Chondrocyte (in vitro differentiated cells): ENCODE results near the gene EHBP1. TPM values are rescaled to one million over a fixed set of nuclear protein-coding genes. Genes with fewer than 3 reads are reported as not detected.

Experiments
- DNase-seq: peaks from one replicate; pipeline ENCODE4 v3.0.0; 2021; ENCODE audit warnings: mixed read lengths, low spot score
- H3K27ac Mint-ChIP-seq: one replicate; pipeline ENCODE4 v1.8.0; 2021; ENCODE audit warnings: mild to moderate bottlenecking, moderate library complexity, mixed read lengths; ENCODE audit not compliant: unreplicated experiment
- H3K27me3 Mint-ChIP-seq: 2 replicates; pipeline ENCODE4 v1.8.0; 2021; ENCODE audit warnings: low read depth, mixed read lengths
- H3K36me3 Mint-ChIP-seq: 2 replicates; pipeline ENCODE4 v1.8.0; 2021; ENCODE audit warnings: low read depth, mixed read lengths
- H3K4me1 Mint-ChIP-seq: 2 replicates; pipeline ENCODE4 v1.8.0; 2021; ENCODE audit warnings: low read depth, mild to moderate bottlenecking, mixed read lengths
- H3K4me3 Mint-ChIP-seq: one replicate; pipeline ENCODE4 v1.8.0; 2021; ENCODE audit warnings: mild to moderate bottlenecking, moderate library complexity, mixed read lengths; ENCODE audit not compliant: unreplicated experiment
- H3K9me3 Mint-ChIP-seq: 2 replicates; pipeline ENCODE4 v1.8.0; 2021; ENCODE audit warnings: low read depth, mixed read lengths
- total RNA-seq: library from RNA; stranded (reverse); gene quantifications from 3 replicates; pipeline ENCODE4 v1.2.1, GENCODE V29; 2021
- TF ChIP-seq, protein P1 (sequence below): fragments of 200-600 bp; sonication (generic); IDR thresholded peaks from 2 replicates; pipeline ENCODE4 v1.5.0; 2021; ENCODE audit warnings: antibody characterized with exemption, mild to moderate bottlenecking, moderate library complexity

EHBP1 gene
- total RNA-seq, 1 donor from 2014 or later, result 48.6 TPM

DNA sequence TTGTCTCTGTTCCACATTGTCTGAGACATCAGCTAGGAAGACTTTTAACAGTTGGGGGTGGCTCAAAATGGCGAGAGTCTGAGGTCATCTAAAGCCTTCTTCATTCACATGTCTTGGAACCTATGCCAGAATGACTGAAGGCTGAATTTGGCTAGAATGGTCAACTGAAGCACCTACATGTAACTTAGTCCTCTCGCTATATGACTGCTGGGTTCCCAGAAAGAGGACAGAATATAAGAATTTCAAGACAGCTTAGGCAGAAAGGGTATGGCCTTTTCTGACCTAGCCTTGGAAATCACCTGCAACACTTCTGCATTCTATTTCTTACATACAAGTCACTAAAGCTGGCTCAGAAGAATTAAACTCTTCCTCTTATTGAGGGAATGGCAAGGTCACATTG is 269.5 kb downstream of the EHBP1 start:
- TF ChIP-seq, protein P1, sequence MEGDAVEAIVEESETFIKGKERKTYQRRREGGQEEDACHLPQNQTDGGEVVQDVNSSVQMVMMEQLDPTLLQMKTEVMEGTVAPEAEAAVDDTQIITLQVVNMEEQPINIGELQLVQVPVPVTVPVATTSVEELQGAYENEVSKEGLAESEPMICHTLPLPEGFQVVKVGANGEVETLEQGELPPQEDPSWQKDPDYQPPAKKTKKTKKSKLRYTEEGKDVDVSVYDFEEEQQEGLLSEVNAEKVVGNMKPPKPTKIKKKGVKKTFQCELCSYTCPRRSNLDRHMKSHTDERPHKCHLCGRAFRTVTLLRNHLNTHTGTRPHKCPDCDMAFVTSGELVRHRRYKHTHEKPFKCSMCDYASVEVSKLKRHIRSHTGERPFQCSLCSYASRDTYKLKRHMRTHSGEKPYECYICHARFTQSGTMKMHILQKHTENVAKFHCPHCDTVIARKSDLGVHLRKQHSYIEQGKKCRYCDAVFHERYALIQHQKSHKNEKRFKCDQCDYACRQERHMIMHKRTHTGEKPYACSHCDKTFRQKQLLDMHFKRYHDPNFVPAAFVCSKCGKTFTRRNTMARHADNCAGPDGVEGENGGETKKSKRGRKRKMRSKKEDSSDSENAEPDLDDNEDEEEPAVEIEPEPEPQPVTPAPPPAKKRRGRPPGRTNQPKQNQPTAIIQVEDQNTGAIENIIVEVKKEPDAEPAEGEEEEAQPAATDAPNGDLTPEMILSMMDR, result no peak
- H3K4me1 Mint-ChIP-seq, result no peaks in the 10 kb centered on the region
- DNase-seq, result no peak
- H3K27ac Mint-ChIP-seq, result no peak overlapping the region
- H3K4me3 Mint-ChIP-seq, result no peak overlapping the region
- peaks cover 7% of the 10 kb centered on the region for H3K36me3 Mint-ChIP-seq
- H3K27me3 Mint-ChIP-seq, result no peaks in the 10 kb centered on the region
- no peaks in the 10 kb centered on the region for H3K9me3 Mint-ChIP-seq

DNA sequence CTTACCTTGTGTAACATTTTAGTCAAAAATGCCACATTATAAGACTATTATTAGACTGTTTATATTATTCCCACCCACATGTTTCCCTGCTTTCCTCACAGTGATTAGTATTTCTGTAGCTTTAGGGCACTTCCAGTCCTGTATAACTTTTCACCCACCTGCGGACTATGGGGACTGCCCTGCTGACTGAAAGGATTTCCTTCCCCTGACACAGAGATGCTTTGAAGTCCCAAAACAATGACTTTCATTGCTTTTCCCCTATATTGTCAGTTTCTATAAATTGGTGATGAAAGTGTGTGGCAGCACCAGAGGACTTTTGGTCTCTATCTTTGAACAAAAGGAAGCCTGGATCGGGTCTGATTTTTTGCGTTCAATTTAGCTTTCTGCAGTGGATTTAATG is 286.1 kb downstream of the EHBP1 start:
- Mint-ChIP-seq H3K4me3 (no peak overlapping the region), H3K27me3 (no peaks in the 10 kb centered on the region), H3K9me3 (no peaks in the 10 kb centered on the region), H3K36me3 (peaks cover 3% of the 10 kb centered on the region), H3K27ac (no peak overlapping the region), H3K4me1 (no peaks in the 10 kb centered on the region)
- DNase-seq, result no peak
- TF ChIP-seq, protein P1, result no peak

DNA sequence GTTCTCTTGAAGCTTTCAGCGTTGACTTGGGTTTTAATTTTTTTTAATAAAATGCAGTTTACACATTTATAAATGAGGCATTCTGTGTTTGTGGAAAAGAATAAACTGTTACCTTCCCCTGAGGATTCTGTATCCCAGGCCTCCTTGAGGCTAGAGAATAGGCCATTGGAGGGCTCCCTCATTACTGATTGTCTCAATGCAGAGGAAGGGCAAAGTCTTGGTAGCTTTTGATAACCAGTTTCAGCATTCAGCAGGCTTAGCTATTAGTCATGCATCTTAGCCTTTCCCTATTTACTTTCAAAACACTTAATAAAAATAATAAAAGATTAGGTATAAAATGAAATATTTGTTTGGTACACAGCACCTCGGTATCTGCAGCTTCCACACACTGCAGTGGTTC is 287.0 kb downstream of the EHBP1 start:
- Mint-ChIP-seq H3K27me3 (no peaks in the 10 kb centered on the region), H3K27ac (no peak overlapping the region), H3K4me1 (no peaks in the 10 kb centered on the region), H3K36me3 (peaks cover 8% of the 10 kb centered on the region), H3K4me3 (no peak overlapping the region), H3K9me3 (no peaks in the 10 kb centered on the region)
- TF ChIP-seq, protein P1, result no peak
- DNase-seq, result no peak

DNA sequence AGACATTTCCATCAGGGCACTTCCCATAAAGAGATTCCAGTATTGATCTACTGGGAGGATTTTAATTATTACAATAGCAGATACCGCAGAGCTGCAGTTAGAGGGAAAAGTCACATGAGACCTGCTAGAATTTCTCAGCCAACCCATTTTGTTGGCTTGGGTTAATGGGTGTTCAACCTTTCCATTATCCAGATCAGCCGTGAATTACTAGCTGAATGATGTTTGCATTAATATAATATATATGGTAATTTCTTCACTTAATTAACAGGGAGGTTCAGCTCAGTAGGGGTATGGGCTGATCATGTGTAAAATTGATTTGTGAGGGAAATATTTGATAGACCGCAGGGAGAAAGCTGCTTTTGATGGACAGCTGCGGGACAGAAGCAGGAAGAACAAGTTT is 288.7 kb downstream of the EHBP1 start:
- H3K36me3 Mint-ChIP-seq, result peaks cover 8% of the 10 kb centered on the region
- H3K4me1 Mint-ChIP-seq, result peaks cover 6% of the 10 kb centered on the region
- no peaks in the 10 kb centered on the region for H3K27me3 Mint-ChIP-seq
- TF ChIP-seq, protein P1, result no peak
- no peak for DNase-seq
- H3K9me3 Mint-ChIP-seq, result no peaks in the 10 kb centered on the region
- H3K4me3 Mint-ChIP-seq, result no peak overlapping the region
- no peak overlapping the region for H3K27ac Mint-ChIP-seq

DNA sequence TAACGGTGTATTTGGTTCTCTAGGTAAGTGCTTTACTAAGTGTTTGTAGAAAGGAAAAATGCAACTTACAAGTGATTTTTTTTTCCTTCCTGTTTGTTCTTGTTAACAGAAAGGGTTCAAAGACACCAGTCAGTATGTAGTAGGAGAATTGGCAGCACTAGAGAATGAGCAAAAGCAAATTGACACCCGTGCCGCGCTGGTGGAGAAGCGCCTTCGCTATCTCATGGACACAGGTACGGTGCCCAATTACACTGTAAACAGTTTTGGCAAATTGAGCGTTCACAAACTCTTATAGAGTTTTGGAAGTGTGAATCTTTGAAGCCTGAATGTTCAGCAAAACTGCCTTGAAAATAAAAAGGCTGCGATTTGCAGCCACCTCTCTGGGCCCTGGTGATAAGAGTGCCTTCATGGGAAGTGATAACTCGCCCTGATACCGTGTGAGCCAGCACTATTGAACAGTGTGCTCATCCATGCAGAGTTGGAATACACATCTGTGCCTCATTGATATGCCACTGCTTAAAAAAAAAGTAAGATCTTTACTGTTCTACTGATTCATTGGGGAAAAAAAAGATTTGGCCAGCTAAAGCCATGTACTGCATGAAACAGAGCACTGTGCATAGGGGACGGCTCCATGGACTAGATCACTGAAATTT is 291.1 kb downstream of the EHBP1 start:
- Mint-ChIP-seq H3K4me1 (peaks cover 14% of the 10 kb centered on the region), H3K9me3 (peaks cover 5% of the 10 kb centered on the region), H3K36me3 (peaks cover 11% of the 10 kb centered on the region), H3K27ac (no peak overlapping the region), H3K27me3 (no peaks in the 10 kb centered on the region), H3K4me3 (no peak overlapping the region)
- TF ChIP-seq, protein P1, result no peak
- DNase-seq, result no peak
